NCI-H2107 treated with DMSO at 0.1 percent for 48 hours (cell line): ENCODE results near the gene FAF1.
"Not testable (repeated sequence)": the region's sequence is repeated elsewhere in the genome, so short reads cannot be mapped to it uniquely, and the experiment has no call there.

Experiments
- DNase-seq: peaks from one replicate; lab custom pipeline; 2025; ENCODE audit not compliant: unreplicated experiment; lab: John Stamatoyannopoulos, UW

FAF1 gene

DNA sequence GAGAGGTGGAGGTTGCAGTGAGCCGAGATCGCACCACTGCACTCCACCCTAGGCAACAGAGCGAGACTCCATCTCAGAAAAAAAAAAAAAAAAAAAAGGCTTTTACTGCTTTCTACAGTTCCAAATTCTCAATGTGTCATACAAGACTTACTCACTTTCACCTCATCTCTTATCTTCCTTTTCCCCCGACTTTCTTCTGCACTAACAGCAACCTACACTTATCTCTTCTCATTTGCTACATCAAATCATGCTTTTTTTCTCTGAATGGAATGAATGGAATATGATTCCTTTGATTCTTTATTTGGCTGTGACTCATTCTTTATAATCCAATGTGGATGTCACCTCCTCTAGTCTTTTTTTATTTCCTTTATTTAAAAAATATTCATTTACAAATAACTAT lies 368.5 kb downstream of the FAF1 start:
- DNase-seq, result no peak

DNA sequence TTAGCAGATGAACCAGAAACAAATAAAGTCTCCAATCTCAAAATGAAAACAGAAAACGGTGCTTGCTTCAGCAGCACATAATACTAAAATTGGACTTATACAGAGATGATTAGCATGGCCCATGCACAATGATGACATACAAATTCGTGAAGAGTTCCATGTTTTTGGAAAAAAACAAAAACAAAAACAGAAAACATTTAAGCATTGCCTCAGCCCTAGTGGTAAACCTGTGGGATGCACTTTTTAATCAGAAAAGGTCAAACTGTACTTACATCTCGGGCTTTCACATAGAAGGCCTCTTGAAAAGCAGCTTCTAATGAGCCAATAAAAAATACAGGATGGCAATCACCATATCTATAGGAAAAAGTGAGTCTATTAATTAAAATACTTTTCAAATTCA lies 377.7 kb downstream of the FAF1 start:
- DNase-seq, result no peak

DNA sequence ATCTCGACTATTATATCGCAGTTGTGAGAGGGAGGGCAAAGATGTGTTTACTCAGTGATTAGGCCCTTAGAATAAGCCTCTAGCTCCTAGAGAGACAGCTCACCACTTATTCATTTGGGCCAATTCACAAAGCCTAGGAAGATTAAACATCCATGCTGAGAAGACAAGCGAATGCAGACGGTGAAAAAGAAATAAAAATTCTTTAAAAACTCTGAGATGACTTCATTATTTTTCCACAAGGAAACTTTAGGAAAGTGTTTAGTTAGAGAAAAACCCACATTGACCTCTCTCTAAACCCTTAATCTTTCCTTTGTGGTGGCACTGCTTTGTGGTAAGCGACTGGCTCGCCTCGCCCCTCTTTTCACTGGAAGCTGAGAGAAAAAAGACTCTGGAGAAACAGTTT lies 390.0 kb downstream of the FAF1 start:
- no peak for DNase-seq

DNA sequence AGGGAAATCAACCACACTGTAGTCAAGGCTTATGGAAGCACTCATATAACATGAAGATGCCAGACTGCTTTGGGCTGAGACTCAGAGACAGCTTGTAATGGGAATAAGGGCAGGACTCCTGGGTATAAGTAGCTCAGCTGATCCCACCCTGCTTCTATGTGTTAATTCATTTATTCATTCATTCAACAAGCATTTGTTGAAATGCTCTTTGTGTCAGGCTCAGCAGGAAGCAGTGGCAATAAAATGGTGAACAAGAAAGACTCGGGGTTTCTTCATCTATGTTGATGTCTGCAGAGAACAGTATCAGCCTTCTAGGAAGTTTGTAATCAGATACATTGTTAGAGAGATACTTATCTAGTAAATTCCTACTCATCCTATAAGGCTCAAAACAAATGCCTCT lies 391.3 kb downstream of the FAF1 start:
- DNase-seq, result no peak

DNA sequence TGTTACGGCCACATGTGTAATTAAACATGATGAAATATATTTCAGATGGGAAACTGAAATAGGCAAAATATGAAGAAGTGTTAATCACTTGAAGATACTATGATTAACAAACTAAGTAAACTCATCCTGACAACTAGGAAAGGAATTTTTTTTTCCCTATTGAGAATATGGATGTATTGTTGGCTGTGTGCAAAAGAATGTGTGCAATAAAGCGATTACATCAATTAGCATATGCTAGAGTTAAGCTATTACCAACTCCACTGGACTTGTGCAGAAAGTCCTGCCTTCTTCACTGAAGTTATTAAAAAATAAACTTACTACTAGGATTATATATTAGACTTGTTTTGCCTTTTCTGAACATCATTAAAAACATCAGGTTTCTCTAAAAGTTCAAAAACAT lies 393.7 kb downstream of the FAF1 start:
- no peak for DNase-seq

DNA sequence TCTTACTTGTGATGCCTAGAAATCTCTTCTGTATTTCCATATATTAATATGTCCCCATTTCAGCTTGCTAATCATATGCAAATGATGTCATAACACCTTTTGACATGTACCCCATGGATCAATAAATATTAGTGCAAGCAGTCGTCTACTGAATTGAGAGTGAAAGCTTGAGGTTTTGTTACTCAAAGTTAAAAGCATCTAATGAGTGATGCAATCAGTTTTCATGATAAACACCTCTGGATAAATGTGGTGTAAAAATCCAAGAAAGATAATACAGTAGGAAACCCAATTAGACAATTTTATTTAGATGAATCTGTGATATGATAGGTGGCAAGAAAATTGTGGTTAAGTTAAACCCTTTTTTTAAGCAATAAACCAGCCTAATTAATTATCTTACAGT lies 395.6 kb downstream of the FAF1 start:
- DNase-seq, result no peak

DNA sequence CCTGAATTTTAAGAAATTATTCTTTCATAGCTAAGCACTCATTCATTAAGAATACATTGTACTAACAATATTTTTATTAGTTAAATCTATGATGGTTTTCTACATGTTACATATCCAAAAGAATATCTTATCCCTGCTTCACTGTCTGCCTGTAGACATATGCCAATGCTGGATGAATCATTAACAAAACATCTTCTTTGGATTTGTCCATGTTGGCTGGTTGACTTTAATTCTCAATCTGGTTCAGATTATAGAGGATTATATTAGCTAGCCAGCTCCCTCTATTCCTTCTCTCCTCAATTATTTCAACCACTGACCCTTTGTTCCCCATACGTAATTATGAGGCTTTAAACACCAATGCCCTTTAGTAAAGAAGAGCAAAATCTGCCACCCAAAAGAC lies 398.0 kb downstream of the FAF1 start:
- DNase-seq, result no peak

DNA sequence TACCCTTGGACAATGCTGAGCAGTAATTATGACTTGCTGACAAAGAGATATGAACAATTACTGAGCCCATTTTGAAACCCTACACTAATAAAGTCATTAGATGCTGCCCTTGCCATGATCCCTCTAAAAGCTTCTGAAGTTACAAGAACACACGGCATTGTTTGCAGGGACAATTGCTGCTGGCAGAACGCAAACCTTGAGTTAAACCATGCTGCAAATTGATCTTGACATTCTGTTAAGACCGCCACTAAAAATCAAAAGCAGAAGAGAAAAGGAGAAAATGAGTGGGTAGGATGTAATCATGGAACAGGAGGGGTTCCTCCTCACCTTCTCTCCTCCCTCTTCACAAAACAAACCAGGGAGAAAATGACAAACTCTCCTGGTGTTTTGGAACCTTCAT lies 400.6 kb downstream of the FAF1 start:
- peak; percentile 93 for DNase-seq

DNA sequence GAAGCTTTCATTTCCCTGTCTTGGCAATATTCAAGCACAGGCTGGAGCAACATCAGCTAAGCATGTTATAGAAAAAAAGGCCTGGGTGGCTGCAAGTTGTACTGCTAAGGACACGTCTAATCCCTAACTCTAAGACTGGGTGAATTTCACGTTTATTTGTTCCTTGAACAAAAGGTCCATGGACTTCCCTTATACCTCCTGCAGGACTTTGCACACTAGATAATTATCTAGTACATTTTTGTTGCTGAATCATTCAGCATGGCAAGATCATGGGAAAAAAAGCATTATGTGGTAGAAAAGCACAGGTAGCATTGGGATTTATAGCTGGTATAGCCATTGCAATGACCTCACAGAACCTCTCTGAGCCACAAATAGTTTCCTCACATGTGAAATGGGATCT lies 406.1 kb downstream of the FAF1 start:
- no peak for DNase-seq

DNA sequence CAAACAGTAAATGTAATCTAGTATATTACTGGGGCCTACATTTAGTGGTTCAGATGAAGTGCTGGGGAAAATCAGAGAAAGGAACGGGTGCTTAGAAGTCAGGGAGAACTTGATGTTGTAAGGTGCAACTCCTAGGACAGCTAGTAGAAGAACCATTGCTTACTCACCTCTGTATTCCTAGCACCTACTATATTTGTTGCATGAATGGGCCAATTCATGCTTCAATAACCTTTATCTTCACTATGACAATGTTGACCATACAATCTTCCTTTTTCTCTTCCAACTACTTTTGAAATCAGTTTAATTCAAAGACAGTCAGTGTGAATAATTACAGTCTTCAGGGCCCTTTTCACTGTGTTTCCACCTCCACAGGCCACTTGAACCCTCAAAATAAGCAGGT lies 411.8 kb downstream of the FAF1 start:
- no peak for DNase-seq

DNA sequence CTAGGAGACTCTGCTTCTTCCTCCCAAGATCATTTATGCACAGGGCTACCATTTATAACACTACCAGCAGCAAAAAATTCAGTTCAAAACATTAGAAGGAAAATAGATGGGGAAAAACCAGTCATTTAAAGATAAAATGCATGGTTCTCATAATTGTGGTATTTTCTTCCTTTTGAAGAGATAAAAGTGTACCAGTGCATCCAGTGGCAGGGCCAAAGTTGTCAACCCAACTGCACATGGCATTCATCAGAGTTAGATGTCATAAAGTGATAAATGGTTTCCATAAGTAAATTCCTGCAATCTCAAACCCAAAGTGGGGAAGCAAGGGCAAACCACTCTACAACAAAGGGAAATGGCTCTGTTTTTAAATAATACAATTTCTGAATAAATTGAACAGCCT lies 417.7 kb downstream of the FAF1 start:
- DNase-seq, result no peak

DNA sequence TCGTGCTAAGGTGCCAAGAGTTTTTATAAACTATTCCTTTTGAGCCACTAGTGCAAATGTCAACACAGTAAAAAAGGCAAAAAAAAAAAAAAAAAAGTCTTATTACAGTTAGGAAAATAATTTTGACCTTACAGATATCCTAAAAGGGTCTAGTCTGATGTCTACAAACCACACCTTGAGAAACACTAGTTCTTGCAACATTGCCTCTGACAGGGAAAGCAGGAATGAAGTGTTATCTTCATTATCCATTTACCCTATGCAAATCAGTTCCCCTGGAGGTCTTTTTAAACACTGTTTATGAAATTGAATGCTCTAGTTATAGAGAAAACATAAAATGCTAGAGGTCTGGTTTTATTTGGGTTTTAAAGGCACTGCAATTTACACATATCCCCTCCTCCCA lies 421.6 kb downstream of the FAF1 start:
- no peak for DNase-seq

DNA sequence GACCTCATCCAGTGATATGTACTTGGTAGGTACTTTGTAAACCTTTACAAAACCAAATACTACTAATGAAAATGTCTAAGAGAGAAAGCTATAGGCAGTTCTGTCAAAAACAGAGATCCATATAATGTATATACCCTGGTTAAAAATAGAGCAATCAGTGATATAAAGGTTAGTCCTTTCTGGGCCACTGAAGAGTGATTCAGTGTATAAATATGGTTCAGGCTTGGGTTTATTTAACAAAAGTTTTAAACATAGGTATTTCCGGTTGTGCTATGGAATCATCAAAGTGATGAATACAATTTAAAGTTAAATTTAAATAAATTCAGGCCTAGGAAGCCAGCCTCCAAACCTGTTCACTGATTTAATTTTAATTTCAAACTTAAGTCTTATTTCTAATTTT lies 428.5 kb downstream of the FAF1 start:
- DNase-seq, result no peak

DNA sequence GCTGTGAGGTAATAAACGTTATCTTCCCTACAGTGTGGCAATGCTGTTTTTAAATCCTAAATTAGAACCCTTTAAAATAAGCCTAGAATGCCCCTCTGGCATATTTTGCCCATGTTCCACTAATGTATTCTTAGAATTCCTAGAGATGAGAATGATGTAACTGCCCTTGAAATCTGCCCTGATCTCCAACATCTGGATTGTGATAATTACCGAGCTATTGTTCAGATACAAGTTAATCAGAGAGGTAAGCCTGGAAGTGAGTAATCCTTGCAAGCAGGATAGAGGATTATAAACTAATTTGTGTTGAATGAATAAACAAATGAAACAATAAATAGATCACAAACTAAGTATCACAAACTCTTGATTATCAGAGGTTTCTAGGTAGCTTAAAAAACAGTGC lies 429.0 kb downstream of the FAF1 start:
- DNase-seq, result no peak

DNA sequence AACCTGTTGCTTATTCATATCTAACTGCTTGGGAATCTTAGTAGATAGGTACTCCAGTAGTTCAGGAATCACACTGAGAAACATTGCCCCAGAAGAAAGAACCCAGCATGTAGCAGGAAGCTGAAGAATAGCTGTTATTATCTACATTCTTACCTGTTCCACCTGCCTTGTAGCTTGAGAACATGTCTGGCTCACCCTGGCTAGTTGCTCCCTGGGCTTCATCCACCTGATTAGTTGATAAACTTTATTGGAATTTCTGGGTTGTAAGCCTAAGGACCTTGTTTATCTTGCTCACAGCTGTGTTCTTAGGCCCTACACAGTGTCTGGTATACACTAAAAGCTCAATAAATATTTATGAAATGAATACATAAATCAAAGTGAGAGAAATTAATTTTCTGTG lies 430.6 kb downstream of the FAF1 start:
- DNase-seq, result no peak

DNA sequence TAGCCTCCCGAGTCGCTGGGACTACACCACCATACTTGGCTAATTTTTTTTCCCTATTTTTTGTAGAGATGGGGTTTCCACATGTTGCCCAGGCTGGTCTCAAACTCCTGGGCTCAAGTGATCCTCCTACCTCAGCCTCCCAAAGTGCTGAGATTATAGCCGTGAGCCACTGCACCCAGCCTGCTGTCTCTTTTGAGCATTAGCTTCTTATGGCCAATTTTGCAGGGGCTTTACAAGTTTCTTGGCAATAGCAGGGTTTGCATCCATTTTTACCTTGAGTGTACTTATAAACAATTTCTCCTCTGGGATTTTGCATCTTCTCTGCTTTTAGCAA lies 432.1 kb downstream of the FAF1 start:
- DNase-seq, result not testable (repeated sequence)

DNA sequence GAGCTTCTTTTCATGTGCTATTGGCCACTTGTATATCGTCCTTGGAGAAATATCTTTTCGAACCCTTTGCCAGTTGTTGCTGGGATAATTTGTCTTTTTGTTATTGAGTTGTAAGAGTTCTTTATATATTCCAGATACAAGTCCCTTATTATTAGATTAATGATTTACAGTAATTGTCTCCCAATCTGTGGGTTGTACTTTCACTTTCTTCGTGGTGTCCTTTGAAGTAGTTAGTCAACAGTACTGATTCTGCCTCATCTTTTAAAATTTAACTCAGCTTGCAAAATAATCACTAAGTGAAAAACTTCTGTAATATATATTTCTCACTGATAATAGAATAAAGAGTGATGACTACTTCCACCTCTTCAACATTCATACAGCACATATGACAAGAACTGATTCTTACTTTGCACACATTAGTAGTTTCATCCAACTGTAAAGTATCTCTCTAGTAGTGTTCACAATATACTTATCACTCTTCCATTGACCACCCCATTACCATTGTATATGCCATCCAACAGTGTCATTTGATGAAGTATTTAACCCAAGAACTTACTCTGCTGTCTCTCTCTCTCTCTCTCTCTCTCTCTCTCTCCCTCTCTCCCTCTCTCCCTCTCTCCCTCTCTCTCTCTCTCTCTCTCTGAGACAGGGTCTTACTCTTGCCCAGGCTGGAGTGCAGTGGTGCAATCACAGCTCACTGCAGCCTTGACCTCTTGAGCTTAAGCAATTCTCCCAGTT lies 432.6 kb downstream of the FAF1 start:
- no peak for DNase-seq

DNA sequence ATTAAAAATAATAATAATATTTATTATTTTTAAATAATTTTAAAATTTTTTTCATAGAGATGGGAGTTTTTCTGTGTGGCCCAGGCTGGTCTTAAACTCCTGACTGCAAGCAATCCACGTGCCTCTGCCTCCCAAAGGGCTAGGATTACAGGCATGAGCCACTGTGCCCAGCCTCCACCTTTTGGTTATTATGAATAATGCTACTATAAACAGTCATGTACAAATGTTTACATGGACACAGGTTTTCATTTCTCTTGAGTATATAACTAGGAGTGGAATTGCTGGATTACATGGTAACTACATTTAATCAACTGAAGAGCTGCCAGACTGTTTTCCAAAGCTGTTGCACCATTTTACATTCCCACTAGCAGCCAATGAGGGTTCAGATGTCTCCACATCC lies 433.6 kb downstream of the FAF1 start:
- DNase-seq, result no peak

DNA sequence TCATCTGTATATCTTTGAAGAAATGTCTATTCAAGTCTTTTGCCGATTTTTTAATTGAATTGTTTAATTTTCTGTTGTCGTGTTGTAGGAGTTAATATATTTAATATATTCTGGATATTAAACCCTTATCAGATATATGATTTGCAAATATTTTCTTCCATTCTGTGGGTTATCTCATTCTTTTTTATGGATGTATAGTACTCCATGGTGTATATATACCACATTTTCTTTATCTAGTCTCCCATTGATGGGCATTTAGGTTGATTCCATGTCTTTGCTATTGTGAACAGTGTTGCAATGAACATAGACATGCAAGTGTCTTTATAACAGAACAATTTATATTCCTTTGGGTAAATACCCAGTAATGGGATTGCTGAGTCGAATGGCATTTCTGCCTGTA lies 436.5 kb downstream of the FAF1 start:
- no peak for DNase-seq

DNA sequence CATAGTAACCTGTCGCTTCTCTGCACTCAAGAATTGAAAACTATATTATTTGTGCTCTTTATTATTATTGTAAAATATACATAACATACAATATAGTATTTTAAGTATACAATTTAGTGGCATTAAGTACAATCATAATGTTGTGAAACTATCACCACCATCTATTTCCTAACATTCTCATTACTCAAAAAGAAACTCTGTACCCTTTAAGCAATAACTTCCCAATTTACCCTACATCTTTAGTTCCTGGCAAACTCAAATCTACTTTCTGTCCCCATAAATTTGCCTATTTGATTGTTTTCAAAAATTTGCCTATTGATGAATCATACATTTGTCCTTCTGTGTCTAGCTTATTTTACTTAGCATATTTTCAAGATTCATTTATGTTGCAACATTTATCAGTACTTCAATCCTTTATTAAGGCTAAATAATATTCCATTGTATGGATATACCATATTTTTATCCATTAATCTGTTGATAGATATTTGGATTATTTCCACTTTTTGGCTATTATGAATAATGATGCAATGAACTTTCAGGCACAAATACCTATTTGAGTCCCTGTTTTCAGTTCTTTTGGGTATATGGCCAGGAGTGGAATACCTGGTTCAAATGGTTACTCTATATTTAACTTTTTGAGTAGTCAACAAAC lies 437.2 kb downstream of the FAF1 start:
- no peak for DNase-seq

DNA sequence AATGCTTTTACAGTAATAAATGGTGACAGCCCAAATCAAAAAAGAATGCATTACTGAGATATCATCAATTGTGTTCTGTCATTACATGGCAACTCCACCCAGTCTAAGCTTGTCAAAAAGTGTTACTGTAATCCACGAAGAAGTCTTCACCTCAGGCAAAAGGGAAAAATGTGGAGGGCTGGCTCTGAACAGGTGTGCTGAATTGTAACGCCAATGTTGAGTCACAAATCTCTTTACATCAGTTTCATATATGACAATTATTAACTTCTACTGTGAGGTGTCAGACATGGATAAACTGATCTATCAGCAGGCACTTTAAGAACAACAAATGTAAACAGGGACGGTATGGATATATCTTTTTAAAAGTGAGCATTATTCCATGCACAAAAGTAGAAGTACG lies 438.4 kb downstream of the FAF1 start:
- DNase-seq, result no peak

DNA sequence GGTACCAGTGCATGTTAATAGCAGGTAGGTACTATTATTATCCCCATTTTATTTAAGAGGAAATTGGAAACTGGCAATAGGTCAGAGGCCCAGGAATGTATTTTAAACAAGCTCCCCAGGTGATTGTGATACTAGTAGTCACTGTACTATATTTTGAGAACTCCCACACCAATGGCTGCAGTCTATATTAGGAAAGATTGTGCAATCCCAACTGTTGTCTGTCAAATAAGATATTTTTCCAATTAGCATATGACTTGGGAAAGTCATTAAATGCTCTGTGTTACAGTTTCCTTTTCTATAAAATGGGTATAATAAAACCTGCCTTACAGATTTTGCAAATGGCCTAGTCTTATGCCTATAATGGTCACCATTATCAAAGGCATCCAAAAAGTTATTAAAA lies 442.6 kb downstream of the FAF1 start:
- no peak for DNase-seq

DNA sequence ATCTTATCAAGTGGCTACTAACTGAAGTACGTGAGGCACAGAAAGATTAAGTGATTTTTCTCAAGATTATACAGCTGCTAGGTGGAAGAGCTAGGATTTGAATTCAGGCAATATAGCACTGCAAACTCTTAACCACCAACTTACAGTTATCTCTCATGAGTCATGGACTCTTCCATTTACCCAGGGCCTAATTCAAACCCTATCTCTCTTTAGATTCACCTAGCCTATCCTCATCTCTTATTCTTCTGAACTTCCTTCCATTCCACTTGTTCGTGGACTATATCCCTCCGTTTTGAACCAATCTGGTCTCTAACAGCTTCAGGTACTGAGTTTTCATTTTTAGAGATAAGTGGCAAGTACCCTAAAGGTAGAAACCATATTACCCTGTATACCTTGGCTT lies 444.0 kb downstream of the FAF1 start:
- DNase-seq, result no peak
